ENCODE measurements around the gene ITGB3. TPM values are rescaled to one million over a fixed set of nuclear protein-coding genes. Genes with fewer than 3 reads are reported as not detected.

The ITGB3 gene
- total RNA-seq, 2 donors from 2014 or later, result 7.8 to 283 TPM

DNA sequence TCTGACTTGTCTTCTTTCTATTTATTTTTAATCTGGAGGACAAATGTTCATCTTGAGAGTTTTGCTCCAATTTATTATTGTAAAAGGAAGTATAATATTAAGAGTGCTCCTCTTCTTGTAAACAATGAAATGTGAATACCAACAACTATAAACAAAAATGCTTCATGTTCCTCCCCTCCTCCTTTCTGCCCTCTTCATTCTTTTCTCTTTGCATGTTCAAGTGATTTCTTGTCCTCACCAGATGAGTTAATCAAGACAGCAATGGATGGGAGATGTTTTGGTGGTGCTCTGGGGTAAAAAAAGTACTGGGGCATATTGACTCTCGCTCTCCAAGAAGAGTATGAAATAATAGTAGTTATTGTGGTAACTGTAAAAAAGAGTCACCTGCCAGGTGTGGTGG lies 24.3 kb downstream of the ITGB3 start:
- Mint-ChIP-seq H3K27ac (no peak overlapping the region), H3K4me3 (no peak overlapping the region), H3K27me3 (peaks cover 24% of the 10 kb centered on the region), H3K4me1 (peaks cover 6% of the 10 kb centered on the region), H3K36me3 (ENCODE audit: low read depth) (peaks cover 3% of the 10 kb centered on the region)
- ATAC-seq (no peak), DNase-seq (no peak)
- H3K9me3 ChIP-seq (ENCODE audit: control insufficient read depth, low read length, poor library complexity, severe bottlenecking), result no peaks in the 10 kb centered on the region

GRCh38 chr17:47278561-47278960 lies 24.9 kb downstream of the ITGB3 start:
- ATAC-seq, result no peak
- no peak for DNase-seq
- Mint-ChIP-seq H3K4me3 (no peak overlapping the region), H3K4me1 (peaks cover 6% of the 10 kb centered on the region), H3K27me3 (peaks cover 29% of the 10 kb centered on the region), H3K27ac (no peak overlapping the region), H3K36me3 (ENCODE audit: low read depth) (peaks cover 3% of the 10 kb centered on the region)
- H3K9me3 ChIP-seq (ENCODE audit: control insufficient read depth, low read length, poor library complexity, severe bottlenecking), result no peaks in the 10 kb centered on the region

GRCh38 chr17:47279062-47279801 lies 25.6 kb downstream of the ITGB3 start:
- ATAC-seq, result peak; percentile 53

GRCh38 chr17:47280072-47280811 lies 26.6 kb downstream of the ITGB3 start:
- peaks cover 6% of the 10 kb centered on the region for H3K4me1 Mint-ChIP-seq
- no peak overlapping the region for H3K4me3 Mint-ChIP-seq

More at GRCh38 chr17:47279062-47279801, 25.6 kb downstream of the ITGB3 start:
- H3K9me3 ChIP-seq (ENCODE audit: control insufficient read depth, low read length, poor library complexity, severe bottlenecking), result no peaks in the 10 kb centered on the region
- Mint-ChIP-seq H3K4me3 (no peak overlapping the region), H3K4me1 (peaks cover 6% of the 10 kb centered on the region), H3K27ac (no peak overlapping the region), H3K36me3 (ENCODE audit: low read depth) (peaks cover 3% of the 10 kb centered on the region), H3K27me3 (peaks cover 27% of the 10 kb centered on the region)
- DNase-seq, result no peak

GRCh38 chr17:47281216-47281615 lies 27.6 kb downstream of the ITGB3 start:
- DNase-seq (no peak), ATAC-seq (no peak)
- no peak overlapping the region for H3K4me3 Mint-ChIP-seq
- H3K36me3 Mint-ChIP-seq (ENCODE audit: low read depth), result peaks cover 2% of the 10 kb centered on the region
- peaks cover 8% of the 10 kb centered on the region for H3K4me1 Mint-ChIP-seq
- peaks cover 19% of the 10 kb centered on the region for H3K27me3 Mint-ChIP-seq
- H3K27ac Mint-ChIP-seq, result no peak overlapping the region
- H3K9me3 ChIP-seq (ENCODE audit: control insufficient read depth, low read length, poor library complexity, severe bottlenecking), result no peaks in the 10 kb centered on the region

More at GRCh38 chr17:47280072-47280811, 26.6 kb downstream of the ITGB3 start:
- ATAC-seq (no peak), DNase-seq (no peak)
- H3K9me3 ChIP-seq (ENCODE audit: control insufficient read depth, low read length, poor library complexity, severe bottlenecking), result no peaks in the 10 kb centered on the region
- peaks cover 2% of the 10 kb centered on the region for H3K36me3 Mint-ChIP-seq (ENCODE audit: low read depth)
- H3K27me3 Mint-ChIP-seq, result peaks cover 23% of the 10 kb centered on the region
- no peak overlapping the region for H3K27ac Mint-ChIP-seq

DNA sequence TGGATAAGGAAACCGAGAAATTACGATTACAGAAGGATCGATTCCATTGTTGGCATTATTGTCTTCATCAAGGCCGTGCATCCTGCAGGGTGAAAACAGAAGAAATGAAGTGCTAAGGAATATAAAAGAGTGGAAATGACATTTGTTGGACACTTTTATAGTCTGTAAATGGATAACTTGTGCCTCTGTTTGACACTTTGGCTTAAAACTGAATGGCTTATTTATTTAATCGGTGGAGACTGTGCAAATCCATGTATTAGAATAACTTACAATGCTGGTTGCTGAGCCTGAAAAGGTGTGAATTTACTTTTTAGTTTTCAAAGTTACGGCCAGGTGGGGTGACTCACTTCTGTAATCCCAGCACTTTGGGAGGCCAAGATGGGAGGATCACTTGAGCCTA lies 31.4 kb downstream of the ITGB3 start:
- no peak overlapping the region for H3K27ac Mint-ChIP-seq
- H3K27me3 Mint-ChIP-seq, result peaks cover 20% of the 10 kb centered on the region
- peaks cover 5% of the 10 kb centered on the region for H3K4me1 Mint-ChIP-seq
- H3K4me3 Mint-ChIP-seq, result no peak overlapping the region
- peaks cover 2% of the 10 kb centered on the region for H3K36me3 Mint-ChIP-seq (ENCODE audit: low read depth)
- no peaks in the 10 kb centered on the region for H3K9me3 ChIP-seq (ENCODE audit: control insufficient read depth, low read length, poor library complexity, severe bottlenecking)
- ATAC-seq (no peak), DNase-seq (no peak)

- no peaks in the 10 kb centered on the region for H3K9me3 ChIP-seq (ENCODE audit: control insufficient read depth, low read length, poor library complexity, severe bottlenecking)
- Mint-ChIP-seq H3K27ac (no peak overlapping the region), H3K27me3 (peaks cover 26% of the 10 kb centered on the region), H3K4me1 (peaks cover 3% of the 10 kb centered on the region), H3K4me3 (no peak overlapping the region), H3K36me3 (ENCODE audit: low read depth) (peaks cover 2% of the 10 kb centered on the region)
- DNase-seq, result no peak
- ATAC-seq, result peak; percentile 36
Observed at GRCh38 chr17:47286198-47286914, 32.7 kb downstream of the ITGB3 start.

DNA sequence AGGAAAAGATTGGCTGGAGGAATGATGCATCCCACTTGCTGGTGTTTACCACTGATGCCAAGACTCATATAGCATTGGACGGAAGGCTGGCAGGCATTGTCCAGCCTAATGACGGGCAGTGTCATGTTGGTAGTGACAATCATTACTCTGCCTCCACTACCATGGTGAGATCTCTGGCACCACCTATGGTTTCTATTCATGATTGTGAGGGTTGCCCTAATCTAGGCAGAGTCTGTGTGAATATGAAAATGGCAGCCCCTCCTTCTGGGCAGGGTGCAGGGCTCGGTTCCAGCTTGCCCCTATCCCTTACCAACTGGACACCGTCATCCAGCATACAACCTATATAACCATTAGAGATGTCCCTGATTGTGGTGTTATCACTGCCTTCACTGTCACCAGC lies 33.4 kb downstream of the ITGB3 start:
- DNase-seq, result no peak
- Mint-ChIP-seq H3K4me1 (peaks cover 3% of the 10 kb centered on the region), H3K4me3 (no peak overlapping the region), H3K36me3 (ENCODE audit: low read depth) (peaks cover 2% of the 10 kb centered on the region), H3K27me3 (peaks cover 26% of the 10 kb centered on the region), H3K27ac (no peak overlapping the region)
- H3K9me3 ChIP-seq (ENCODE audit: control insufficient read depth, low read length, poor library complexity, severe bottlenecking), result no peaks in the 10 kb centered on the region
- ATAC-seq, result no peak

GRCh38 chr17:47287639-47288038 lies 34.0 kb downstream of the ITGB3 start:
- DNase-seq (no peak), ATAC-seq (no peak)
- H3K4me3 Mint-ChIP-seq, result no peak overlapping the region
- no peaks in the 10 kb centered on the region for H3K9me3 ChIP-seq (ENCODE audit: control insufficient read depth, low read length, poor library complexity, severe bottlenecking)
- H3K27ac Mint-ChIP-seq, result no peak overlapping the region
- H3K36me3 Mint-ChIP-seq (ENCODE audit: low read depth), result peaks cover 2% of the 10 kb centered on the region
- peaks cover 3% of the 10 kb centered on the region for H3K4me1 Mint-ChIP-seq
- peaks cover 26% of the 10 kb centered on the region for H3K27me3 Mint-ChIP-seq

DNA sequence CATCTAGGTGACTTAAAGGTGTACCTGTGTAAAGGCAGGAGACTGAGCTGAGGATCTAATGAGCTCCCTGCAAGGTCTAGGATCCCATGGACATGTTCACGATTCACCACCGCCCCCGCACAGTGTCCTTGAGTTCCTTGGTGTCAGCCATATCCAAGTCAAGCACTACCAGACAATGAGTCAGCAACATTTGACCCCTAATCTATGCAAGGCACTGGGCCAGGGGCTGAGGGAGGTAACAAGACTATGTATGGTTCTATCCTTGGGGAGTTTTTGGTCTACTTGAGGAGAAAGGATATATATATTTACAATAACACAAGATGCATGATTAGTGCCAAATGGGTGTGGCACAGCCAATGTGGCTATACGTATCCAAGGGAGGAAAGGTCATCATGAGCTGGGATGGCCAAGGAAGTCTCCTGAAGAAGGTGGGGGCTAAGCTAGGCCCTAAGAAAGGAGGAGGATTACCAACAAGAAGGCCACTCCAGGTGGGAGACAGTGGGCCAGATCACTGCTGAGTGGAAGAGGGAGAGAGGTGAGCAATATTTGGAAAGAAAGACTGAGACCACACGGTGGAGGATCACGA lies 35.0 kb downstream of the ITGB3 start:
- peaks cover 21% of the 10 kb centered on the region for H3K27me3 Mint-ChIP-seq
- ATAC-seq, result no peak
- no peak overlapping the region for H3K27ac Mint-ChIP-seq

GRCh38 chr17:47289302-47289701 lies 35.7 kb downstream of the ITGB3 start:
- DNase-seq (no peak), ATAC-seq (no peak)
- no peak overlapping the region for H3K4me3 Mint-ChIP-seq

More for the DNA sequence above, 35.0 kb downstream of the ITGB3 start:
- no peaks in the 10 kb centered on the region for H3K9me3 ChIP-seq (ENCODE audit: control insufficient read depth, low read length, poor library complexity, severe bottlenecking)
- Mint-ChIP-seq H3K4me1 (peaks cover 3% of the 10 kb centered on the region), H3K36me3 (ENCODE audit: low read depth) (peaks cover 2% of the 10 kb centered on the region), H3K4me3 (no peak overlapping the region)
- DNase-seq, result no peak

DNA sequence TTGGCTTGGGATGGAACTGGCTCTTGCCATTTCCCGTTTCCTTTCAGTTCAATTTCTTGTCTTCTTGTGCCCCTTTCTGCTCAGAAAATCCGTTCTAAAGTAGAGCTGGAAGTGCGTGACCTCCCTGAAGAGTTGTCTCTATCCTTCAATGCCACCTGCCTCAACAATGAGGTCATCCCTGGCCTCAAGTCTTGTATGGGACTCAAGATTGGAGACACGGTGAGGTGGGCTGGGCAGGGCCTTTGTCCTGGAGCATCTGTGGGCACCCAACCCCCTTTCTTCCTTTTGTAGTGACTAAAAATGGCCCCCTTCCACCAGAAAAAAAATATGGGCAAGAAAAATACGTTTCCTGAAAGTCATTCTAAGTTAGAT lies 37.2 kb downstream of the ITGB3 start:
- ATAC-seq, result no peak
- H3K27ac Mint-ChIP-seq, result no peak overlapping the region
- no peaks in the 10 kb centered on the region for H3K36me3 Mint-ChIP-seq (ENCODE audit: low read depth)
- no peak overlapping the region for H3K4me3 Mint-ChIP-seq
- peaks cover 32% of the 10 kb centered on the region for H3K27me3 Mint-ChIP-seq
- no peaks in the 10 kb centered on the region for H3K9me3 ChIP-seq (ENCODE audit: control insufficient read depth, low read length, poor library complexity, severe bottlenecking)
- no peak for DNase-seq
- H3K4me1 Mint-ChIP-seq, result peaks cover 3% of the 10 kb centered on the region

More at GRCh38 chr17:47289302-47289701, 35.7 kb downstream of the ITGB3 start:
- peaks cover 3% of the 10 kb centered on the region for H3K4me1 Mint-ChIP-seq
- peaks cover 26% of the 10 kb centered on the region for H3K27me3 Mint-ChIP-seq
- no peak overlapping the region for H3K27ac Mint-ChIP-seq
- no peaks in the 10 kb centered on the region for H3K9me3 ChIP-seq (ENCODE audit: control insufficient read depth, low read length, poor library complexity, severe bottlenecking)
- H3K36me3 Mint-ChIP-seq (ENCODE audit: low read depth), result peaks cover 2% of the 10 kb centered on the region

Measured in T-helper 17 cell (primary cell).